DND-41 (cell line): ENCODE results near the gene MSANTD1.
A peak's percentile ranks its signal among the peaks of the same experiment; 100 is the strongest.

ENCODE experiments used
- ATAC-seq: fragments of 200-7000 bp; cut with Tn5 transposase; 3 replicates; pipeline ENCODE4 v1.9.1; 2021; ENCODE audit warnings: low read depth; ENCODE audit not compliant: insufficient read depth
- DNase-seq: peaks from one replicate; pipeline ENCODE4 v3.0.0-alpha.2; 2020
- H2AFZ ChIP-seq: 2 replicates; pipeline ENCODE4 v1.6.0; 2012; ENCODE audit warnings: low read depth, low read length
- H3K27ac ChIP-seq: 2 replicates; pipeline ENCODE4 v1.5.1; 2012; ENCODE audit warnings: low read length, inconsistent platforms
- H3K27me3 ChIP-seq: fragments of 200-600 bp; sonication (generic); 2 replicates; pipeline ENCODE4 v1.6.0; 2012; ENCODE audit warnings: low read length, mild to moderate bottlenecking, inconsistent platforms; ENCODE audit not compliant: insufficient read depth, poor library complexity
- H3K36me3 ChIP-seq: 2 replicates; pipeline ENCODE4 v1.5.1; 2012; ENCODE audit warnings: low read length, inconsistent platforms; ENCODE audit not compliant: insufficient read depth
- H3K4me1 ChIP-seq: 2 replicates; pipeline ENCODE4 v1.5.1; 2012; ENCODE audit warnings: mild to moderate bottlenecking, low read length; ENCODE audit not compliant: insufficient read depth
- H3K4me2 ChIP-seq: 2 replicates; pipeline ENCODE4 v1.6.0; 2012; ENCODE audit warnings: mild to moderate bottlenecking, moderate library complexity, low read length, inconsistent platforms; ENCODE audit not compliant: insufficient read depth
- H3K4me3 ChIP-seq, 2 experiments: fragments of 200-600 bp in 1 of 2; shearing (Covaris generic) in 1 of 2; 2 replicates each; pipeline ENCODE4 v1.5.1; 2012 to 2016; ENCODE audit warnings: inconsistent platforms in 2 of 2, low read length in 2 of 2, mild to moderate bottlenecking in 2 of 2, low read depth in 1 of 2, moderate library complexity in 1 of 2
- H3K79me2 ChIP-seq: 2 replicates; pipeline ENCODE4 v1.6.0; 2012; ENCODE audit warnings: low read length, inconsistent platforms; ENCODE audit not compliant: insufficient read depth
- H3K9ac ChIP-seq: 2 replicates; pipeline ENCODE4 v1.6.0; 2012; ENCODE audit warnings: low read depth, mild to moderate bottlenecking, inconsistent platforms, low read length, moderate library complexity
- H3K9me3 ChIP-seq: 2 replicates; pipeline ENCODE4 v1.5.1; 2012; ENCODE audit warnings: low read length, moderate library complexity, mild to moderate bottlenecking, inconsistent platforms; ENCODE audit not compliant: insufficient read depth, severe bottlenecking
- H4K20me1 ChIP-seq: 2 replicates; pipeline ENCODE4 v1.6.0; 2012; ENCODE audit warnings: low read length; ENCODE audit not compliant: insufficient read depth
- EZH2 ChIP-seq: IDR thresholded peaks from 3 replicates; pipeline ENCODE4 v1.6.1; 2012; ENCODE audit warnings: borderline replicate concordance, low read depth, mild to moderate bottlenecking, moderate library complexity, low read length, inconsistent platforms; ENCODE audit not compliant: severe bottlenecking
- TF ChIP-seq, protein P1 (sequence below): IDR thresholded peaks from 2 replicates; pipeline ENCODE4 v1.5.1; 2012; ENCODE audit warnings: borderline replicate concordance, low read length, moderate library complexity, mild to moderate bottlenecking; ENCODE audit not compliant: poor library complexity, severe bottlenecking; ENCODE audit errors: extremely low read depth

The MSANTD1 gene

DNA sequence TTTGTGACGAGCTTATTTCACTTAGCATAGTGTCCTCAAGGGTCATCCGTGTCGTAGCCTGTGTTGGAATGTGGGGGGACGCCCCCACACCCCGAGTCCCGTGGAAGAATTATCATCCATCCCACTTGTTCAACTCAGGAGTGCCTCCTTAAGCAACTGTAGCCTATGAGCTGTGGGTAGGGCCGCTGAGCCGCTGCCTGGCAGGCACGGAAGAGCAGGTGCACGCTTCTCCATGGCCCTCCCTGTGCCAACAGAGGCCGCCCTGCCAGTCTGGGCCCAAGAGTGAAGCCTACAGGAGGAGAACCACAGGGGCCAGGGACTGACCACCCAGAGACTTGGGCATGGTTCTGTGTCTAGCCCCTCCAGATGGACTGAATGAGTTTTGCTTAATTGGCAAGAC, 41.5 kb downstream of the MSANTD1 start:
- Histone ChIP-seq H3K36me3 (no peaks in the 10 kb centered on the region), H2AFZ (no peak overlapping the region), H3K4me3 (no peak overlapping the region), H3K4me1 (peaks cover 24% of the 10 kb centered on the region), H3K4me2 (no peak overlapping the region), H3K27ac (no peak overlapping the region), H4K20me1 (peaks cover 43% of the 10 kb centered on the region), H3K9ac (no peak overlapping the region), H3K9me3 (no peaks in the 10 kb centered on the region), H3K79me2 (no peaks in the 10 kb centered on the region), H3K27me3 (peaks cover 40% of the 10 kb centered on the region)
- DNase-seq (no peak), ATAC-seq (no peak)
- TF ChIP-seq, protein P1, sequence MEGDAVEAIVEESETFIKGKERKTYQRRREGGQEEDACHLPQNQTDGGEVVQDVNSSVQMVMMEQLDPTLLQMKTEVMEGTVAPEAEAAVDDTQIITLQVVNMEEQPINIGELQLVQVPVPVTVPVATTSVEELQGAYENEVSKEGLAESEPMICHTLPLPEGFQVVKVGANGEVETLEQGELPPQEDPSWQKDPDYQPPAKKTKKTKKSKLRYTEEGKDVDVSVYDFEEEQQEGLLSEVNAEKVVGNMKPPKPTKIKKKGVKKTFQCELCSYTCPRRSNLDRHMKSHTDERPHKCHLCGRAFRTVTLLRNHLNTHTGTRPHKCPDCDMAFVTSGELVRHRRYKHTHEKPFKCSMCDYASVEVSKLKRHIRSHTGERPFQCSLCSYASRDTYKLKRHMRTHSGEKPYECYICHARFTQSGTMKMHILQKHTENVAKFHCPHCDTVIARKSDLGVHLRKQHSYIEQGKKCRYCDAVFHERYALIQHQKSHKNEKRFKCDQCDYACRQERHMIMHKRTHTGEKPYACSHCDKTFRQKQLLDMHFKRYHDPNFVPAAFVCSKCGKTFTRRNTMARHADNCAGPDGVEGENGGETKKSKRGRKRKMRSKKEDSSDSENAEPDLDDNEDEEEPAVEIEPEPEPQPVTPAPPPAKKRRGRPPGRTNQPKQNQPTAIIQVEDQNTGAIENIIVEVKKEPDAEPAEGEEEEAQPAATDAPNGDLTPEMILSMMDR = no peak
- no peak for TF ChIP-seq EZH2

DNA sequence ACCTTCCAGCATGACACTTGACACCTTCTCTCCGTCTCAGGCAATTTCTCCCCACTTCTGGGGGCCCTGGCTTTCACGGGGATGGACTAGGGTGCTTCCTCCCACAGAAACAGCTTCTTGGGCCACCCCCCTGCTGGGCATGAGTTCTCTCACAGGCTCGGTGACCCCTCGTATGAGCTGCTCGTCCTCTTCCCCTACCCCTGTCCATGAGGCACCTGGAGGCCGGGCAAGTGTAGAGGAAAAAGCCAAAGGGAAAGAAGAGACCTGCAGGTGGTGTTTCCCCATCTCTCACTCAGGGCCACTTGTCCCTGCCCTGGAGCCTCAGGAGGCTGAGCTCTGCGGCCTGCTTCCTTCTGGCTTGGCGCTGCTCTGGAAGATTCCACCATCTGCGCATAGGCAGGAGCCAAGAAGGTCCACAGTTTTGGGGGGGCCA, 41.9 kb downstream of the MSANTD1 start:
- H3K27ac ChIP-seq = no peak overlapping the region
- H3K4me2 ChIP-seq = no peak overlapping the region

DNA sequence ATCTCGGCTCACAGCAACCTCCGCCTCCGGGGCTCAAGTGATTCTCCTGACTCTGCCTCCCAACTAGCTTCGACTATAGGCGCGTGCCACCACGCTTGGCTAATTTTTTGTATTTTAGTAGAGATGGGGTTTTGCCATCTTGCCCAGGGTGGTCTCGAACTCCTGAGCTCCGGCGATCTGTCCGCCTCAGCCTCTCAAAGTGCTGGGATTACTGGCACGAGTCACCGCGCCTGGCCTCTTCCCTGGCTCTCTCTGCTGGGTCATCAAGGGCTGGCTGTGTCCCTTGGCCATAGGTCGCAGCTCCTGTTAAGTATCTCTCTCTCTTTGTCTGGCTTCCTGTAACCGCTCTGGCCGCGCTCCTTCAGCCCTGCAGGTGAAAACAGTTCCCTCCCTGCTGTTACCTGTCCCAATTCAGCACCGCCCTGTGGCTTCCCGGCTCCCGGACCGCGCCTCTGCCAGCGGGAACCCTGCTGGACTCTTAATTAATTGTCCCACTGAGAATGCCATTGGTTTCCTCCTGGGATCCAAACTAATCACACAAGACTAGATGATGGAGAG, 42.5 kb downstream of the MSANTD1 start:
- Histone ChIP-seq H3K27me3 (peaks cover 45% of the 10 kb centered on the region), H3K9ac (peak overlapping the region; percentile 62; the same call in 1 of the 2 replicates), H4K20me1 (peaks cover 52% of the 10 kb centered on the region), H2AFZ (peak overlapping the region; percentile 89; the same call in 1 of the 2 replicates), H3K4me1 (peaks cover 24% of the 10 kb centered on the region), H3K79me2 (no peaks in the 10 kb centered on the region), H3K9me3 (no peaks in the 10 kb centered on the region), H3K27ac (no peak overlapping the region), H3K4me2 (peak overlapping the region; percentile 100), H3K36me3 (no peaks in the 10 kb centered on the region), H3K4me3 (peak overlapping the region; percentile 39 to 97; a peak in 3 of 4 replicates)
- ATAC-seq (no peak), DNase-seq (peak; percentile 1)
- TF ChIP-seq EZH2 = no peak

More for the DNA sequence above, 41.9 kb downstream of the MSANTD1 start:
- Histone ChIP-seq H3K36me3 (no peaks in the 10 kb centered on the region), H3K27me3 (peaks cover 40% of the 10 kb centered on the region), H3K79me2 (no peaks in the 10 kb centered on the region), H3K9me3 (no peaks in the 10 kb centered on the region), H3K9ac (no peak overlapping the region), H2AFZ (no peak overlapping the region), H3K4me3 (no peak overlapping the region), H4K20me1 (peaks cover 46% of the 10 kb centered on the region), H3K4me1 (peaks cover 24% of the 10 kb centered on the region)
- no peak for ATAC-seq
- TF ChIP-seq EZH2 = no peak
- TF ChIP-seq, protein P1 = no peak
- peak; percentile 1 for DNase-seq

DNA sequence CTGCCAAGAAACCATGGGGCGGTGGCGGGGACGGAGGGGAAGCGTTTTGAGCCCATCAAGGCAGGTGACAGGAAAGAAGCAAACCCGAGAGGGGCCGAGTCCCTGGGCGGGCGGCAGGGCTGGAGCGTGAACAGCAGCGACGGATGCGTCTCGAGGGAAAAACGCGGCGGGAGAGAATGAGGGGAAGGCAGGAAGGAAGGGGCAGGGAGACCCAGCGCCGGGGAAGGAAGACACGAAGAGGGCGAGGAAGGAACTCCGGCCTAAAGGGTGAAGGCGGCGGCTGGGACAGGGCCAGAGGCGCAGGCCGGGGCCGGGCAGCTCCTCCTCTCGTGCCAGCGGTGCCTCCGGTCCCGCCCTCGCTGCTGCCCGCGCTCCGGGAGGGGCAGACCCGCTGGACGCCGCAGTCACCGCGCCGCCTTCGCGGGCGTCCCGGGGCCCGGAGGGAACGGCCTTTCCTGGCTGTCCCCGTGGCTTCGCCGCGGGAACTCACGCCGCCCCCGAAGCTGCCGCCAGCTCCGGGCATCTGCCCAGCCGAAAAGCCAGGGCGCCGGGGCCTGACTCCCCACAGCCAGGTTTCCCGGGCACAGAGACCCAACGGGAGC, 43.1 kb downstream of the MSANTD1 start:
- DNase-seq = peak; percentile 26
- Histone ChIP-seq H3K9me3 (no peaks in the 10 kb centered on the region), H3K27me3 (peaks cover 50% of the 10 kb centered on the region), H3K9ac (peak overlapping the region; percentile 62), H4K20me1 (peaks cover 58% of the 10 kb centered on the region), H3K79me2 (no peaks in the 10 kb centered on the region), H3K4me1 (peaks cover 24% of the 10 kb centered on the region), H3K36me3 (no peaks in the 10 kb centered on the region), H3K27ac (no peak overlapping the region), H3K4me3 (peak overlapping the region; percentile 39 to 97; a peak in 3 of 4 replicates), H3K4me2 (peak overlapping the region; percentile 100), H2AFZ (peak overlapping the region; percentile 89)
- peak; percentile 15; the same call in 2 of the 3 replicates for ATAC-seq
- TF ChIP-seq, protein P1 = no peak
- TF ChIP-seq EZH2 = peak; percentile 90
